ENCODE data around the gene DUSP16. TPM values are rescaled to one million over a fixed set of nuclear protein-coding genes. Genes with fewer than 3 reads are reported as not detected.

DUSP16 gene
- total RNA-seq, 1 experiment from 2014 or later = 4.4 TPM

DNA sequence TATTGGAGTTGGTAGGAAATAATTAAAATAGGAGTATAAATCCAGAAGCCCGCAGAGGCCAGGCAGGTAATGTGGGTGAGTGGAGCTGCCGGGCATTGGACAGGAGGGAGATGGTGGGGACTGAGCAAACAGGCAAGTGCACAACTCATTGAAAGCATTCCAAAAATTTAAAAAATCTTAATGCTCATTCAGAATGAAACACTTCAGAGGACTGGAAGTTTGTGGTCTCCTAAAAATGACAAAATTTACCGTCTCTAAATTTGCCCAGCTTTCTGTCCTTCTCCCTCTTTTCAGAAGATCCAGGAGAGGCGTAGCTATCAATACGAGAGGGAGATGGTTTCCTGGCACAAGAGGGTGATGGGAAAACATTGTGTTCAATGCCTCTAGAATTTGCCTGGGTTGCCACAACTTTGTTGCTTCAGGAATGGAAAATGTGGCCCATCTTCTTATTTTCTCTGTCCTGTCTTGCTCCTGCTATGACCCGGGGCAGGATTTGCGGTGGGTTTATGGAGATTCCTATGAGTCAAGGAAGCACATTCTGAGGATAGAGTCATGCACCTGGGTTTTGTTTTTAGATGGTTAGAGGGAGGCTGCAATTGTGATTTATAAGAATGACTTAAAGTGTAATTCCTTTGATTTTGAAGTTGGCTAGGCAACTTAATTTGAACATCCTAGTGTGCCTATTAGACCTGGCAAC is 133.6 kb downstream of the DUSP16 start:
- ChIA-PET POLR2A (ENCODE audit: unreplicated experiment) (no interaction called here), CTCF (no interaction called here)
- Histone ChIP-seq H3K79me2 (ENCODE audit: low read length) (no peaks in the 10 kb centered on the region), H3K9ac (ENCODE audit: low read length) (peak overlapping the region; percentile 32; the same call in 1 of the 2 replicates), H3K27ac (ENCODE audit: low read length) (peak overlapping the region; percentile 87), H3K27me3 (ENCODE audit: low read length) (no peaks in the 10 kb centered on the region), H2AFZ (ENCODE audit: low read length) (no peak overlapping the region), H3K9me3 (ENCODE audit: low read length) (no peaks in the 10 kb centered on the region), H4K20me1 (ENCODE audit: low read length) (no peaks in the 10 kb centered on the region), H3K4me2 (ENCODE audit: low read length) (peak overlapping the region; percentile 46), H3K9me2 (replicated peaks; ENCODE audit: low read length) (no peaks in the 10 kb centered on the region), H3K36me3 (ENCODE audit: low read depth, low read length) (0 out of 2 replicates have a peak, but pooled peaks cover 2% of the 10 kb centered on the region), H3K4me3 (ENCODE audit: low read length) (no peak overlapping the region; the same call in 1 of the 2 replicates), H3K4me1 (ENCODE audit: insufficient read depth, low read length) (peaks cover 47% of the 10 kb centered on the region), H3F3A (ENCODE audit: low read length, unreplicated experiment) (no peaks in the 10 kb centered on the region)
- TF ChIP-seq, protein P1, sequence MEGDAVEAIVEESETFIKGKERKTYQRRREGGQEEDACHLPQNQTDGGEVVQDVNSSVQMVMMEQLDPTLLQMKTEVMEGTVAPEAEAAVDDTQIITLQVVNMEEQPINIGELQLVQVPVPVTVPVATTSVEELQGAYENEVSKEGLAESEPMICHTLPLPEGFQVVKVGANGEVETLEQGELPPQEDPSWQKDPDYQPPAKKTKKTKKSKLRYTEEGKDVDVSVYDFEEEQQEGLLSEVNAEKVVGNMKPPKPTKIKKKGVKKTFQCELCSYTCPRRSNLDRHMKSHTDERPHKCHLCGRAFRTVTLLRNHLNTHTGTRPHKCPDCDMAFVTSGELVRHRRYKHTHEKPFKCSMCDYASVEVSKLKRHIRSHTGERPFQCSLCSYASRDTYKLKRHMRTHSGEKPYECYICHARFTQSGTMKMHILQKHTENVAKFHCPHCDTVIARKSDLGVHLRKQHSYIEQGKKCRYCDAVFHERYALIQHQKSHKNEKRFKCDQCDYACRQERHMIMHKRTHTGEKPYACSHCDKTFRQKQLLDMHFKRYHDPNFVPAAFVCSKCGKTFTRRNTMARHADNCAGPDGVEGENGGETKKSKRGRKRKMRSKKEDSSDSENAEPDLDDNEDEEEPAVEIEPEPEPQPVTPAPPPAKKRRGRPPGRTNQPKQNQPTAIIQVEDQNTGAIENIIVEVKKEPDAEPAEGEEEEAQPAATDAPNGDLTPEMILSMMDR (conservative IDR thresholded peaks at IDR 0.05; ENCODE audit: low read depth, low read length) = no peak
- TF ChIP-seq EZH2phosphoT487 (IDR thresholded peaks at IDR 0.05; ENCODE audit: borderline replicate concordance, low read length) = no peak
- no peak for TF ChIP-seq EZH2 (IDR thresholded peaks at IDR 0.05; ENCODE audit: low read length, unreplicated experiment)
- BruUV-seq (replicated peaks) = no TSS peak
- intact Hi-C loops (cut with micrococcal nuclease) = no loop called here
- peak; percentile 74 for ATAC-seq
- peak; percentile 73 for DNase-seq

GRCh38 chr12:12428047-12428446 is 134.6 kb downstream of the DUSP16 start:
- H3K27ac ChIP-seq (ENCODE audit: low read length) = no peak overlapping the region
- no peak overlapping the region for H3K9ac ChIP-seq (ENCODE audit: low read length)
- H3K4me1 ChIP-seq (ENCODE audit: insufficient read depth, low read length) = peaks cover 40% of the 10 kb centered on the region
- BruUV-seq (replicated peaks) = no TSS peak
- TF ChIP-seq EZH2 (IDR thresholded peaks at IDR 0.05; ENCODE audit: low read length, unreplicated experiment) = no peak
- TF ChIP-seq EZH2phosphoT487 (IDR thresholded peaks at IDR 0.05; ENCODE audit: borderline replicate concordance, low read length) = no peak
- TF ChIP-seq, protein P1 (conservative IDR thresholded peaks at IDR 0.05; ENCODE audit: low read depth, low read length) = no peak
- H3K9me2 ChIP-seq (replicated peaks; ENCODE audit: low read length) = no peaks in the 10 kb centered on the region
- ATAC-seq = no peak
- ChIA-PET CTCF (no interaction called here), POLR2A (ENCODE audit: unreplicated experiment) (no interaction called here)
- H3K9me3 ChIP-seq (ENCODE audit: low read length) = no peaks in the 10 kb centered on the region
- intact Hi-C loops (cut with micrococcal nuclease) = no loop called here
- DNase-seq = no peak
- no peaks in the 10 kb centered on the region for H3K27me3 ChIP-seq (ENCODE audit: low read length)
- H4K20me1 ChIP-seq (ENCODE audit: low read length) = no peaks in the 10 kb centered on the region
- peaks cover 5% of the 10 kb centered on the region; the same call in 1 of the 2 replicates for H3K36me3 ChIP-seq (ENCODE audit: low read depth, low read length)
- H3F3A ChIP-seq (ENCODE audit: low read length, unreplicated experiment) = no peaks in the 10 kb centered on the region
- no peaks in the 10 kb centered on the region for H3K79me2 ChIP-seq (ENCODE audit: low read length)
- peak overlapping the region; percentile 43; the same call in 1 of the 2 replicates for H3K4me2 ChIP-seq (ENCODE audit: low read length)
- H3K4me3 ChIP-seq (ENCODE audit: low read length) = no peak overlapping the region
- H2AFZ ChIP-seq (ENCODE audit: low read length) = no peak overlapping the region

GRCh38 chr12:12427568-12427967 is 135.1 kb downstream of the DUSP16 start:
- Histone ChIP-seq H3K9me3 (ENCODE audit: low read length) (no peaks in the 10 kb centered on the region), H3K4me3 (ENCODE audit: low read length) (no peak overlapping the region), H3F3A (ENCODE audit: low read length, unreplicated experiment) (no peaks in the 10 kb centered on the region), H3K4me2 (ENCODE audit: low read length) (no peak overlapping the region), H3K9ac (ENCODE audit: low read length) (no peak overlapping the region), H2AFZ (ENCODE audit: low read length) (no peak overlapping the region), H3K27ac (ENCODE audit: low read length) (no peak overlapping the region), H3K27me3 (ENCODE audit: low read length) (no peaks in the 10 kb centered on the region), H4K20me1 (ENCODE audit: low read length) (no peaks in the 10 kb centered on the region), H3K4me1 (ENCODE audit: insufficient read depth, low read length) (peaks cover 35% of the 10 kb centered on the region), H3K36me3 (ENCODE audit: low read depth, low read length) (peaks cover 5% of the 10 kb centered on the region; the same call in 1 of the 2 replicates), H3K9me2 (replicated peaks; ENCODE audit: low read length) (no peaks in the 10 kb centered on the region), H3K79me2 (ENCODE audit: low read length) (no peaks in the 10 kb centered on the region)
- no peak for DNase-seq
- ChIA-PET CTCF (no interaction called here), POLR2A (ENCODE audit: unreplicated experiment) (no interaction called here)
- intact Hi-C loops (cut with micrococcal nuclease) = no loop called here
- BruUV-seq (replicated peaks) = no TSS peak
- TF ChIP-seq EZH2 (IDR thresholded peaks at IDR 0.05; ENCODE audit: low read length, unreplicated experiment) = no peak
- no peak for TF ChIP-seq EZH2phosphoT487 (IDR thresholded peaks at IDR 0.05; ENCODE audit: borderline replicate concordance, low read length)
- TF ChIP-seq, protein P1 (conservative IDR thresholded peaks at IDR 0.05; ENCODE audit: low read depth, low read length) = no peak
- ATAC-seq = no peak

Data from PC-3 (cell line).